GM12872 (cell line): ENCODE data around the gene ZMYND10.

Source experiments
- CTCF ChIP-seq: IDR thresholded peaks from 3 replicates; pipeline ENCODE4 v1.5.1; 2011; ENCODE audit warnings: low read depth, mild to moderate bottlenecking, low read length, moderate library complexity; ENCODE audit not compliant: insufficient read depth

The ZMYND10 gene

GRCh38 chr3:50370594-50370993 is 25.1 kb upstream of the ZMYND10 start:
- no peak for TF ChIP-seq CTCF

DNA sequence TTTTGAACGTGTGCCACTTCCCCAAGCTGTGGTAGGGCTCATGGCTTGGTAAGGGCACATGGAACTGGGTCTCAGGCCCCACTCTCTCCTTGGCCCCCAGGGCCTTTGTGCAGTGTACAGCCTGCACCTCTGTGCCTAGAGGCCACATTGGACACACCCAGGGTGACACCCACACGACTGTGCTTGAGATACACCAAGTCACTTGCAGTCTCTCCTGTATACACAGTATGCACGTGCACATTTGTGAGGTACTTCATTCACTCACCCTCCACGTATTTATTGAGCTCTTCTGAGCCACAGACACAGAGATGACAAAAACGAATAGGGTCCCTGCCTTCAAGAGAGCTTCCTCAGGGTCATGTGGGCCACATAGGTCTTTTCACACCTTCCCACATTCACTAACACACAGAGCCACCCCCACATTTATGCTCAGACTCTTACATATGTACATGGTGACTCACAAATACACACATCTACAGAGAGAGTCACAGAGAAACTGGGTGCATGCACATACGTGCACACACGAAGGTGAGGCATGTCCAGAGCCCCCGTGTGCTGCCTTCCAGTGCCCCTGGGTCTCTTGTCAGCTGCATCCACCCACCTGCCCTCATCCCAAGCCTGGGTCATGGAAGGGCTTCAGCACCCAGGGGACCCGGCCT is 23.6 kb upstream of the ZMYND10 start:
- TF ChIP-seq CTCF, result no peak

DNA sequence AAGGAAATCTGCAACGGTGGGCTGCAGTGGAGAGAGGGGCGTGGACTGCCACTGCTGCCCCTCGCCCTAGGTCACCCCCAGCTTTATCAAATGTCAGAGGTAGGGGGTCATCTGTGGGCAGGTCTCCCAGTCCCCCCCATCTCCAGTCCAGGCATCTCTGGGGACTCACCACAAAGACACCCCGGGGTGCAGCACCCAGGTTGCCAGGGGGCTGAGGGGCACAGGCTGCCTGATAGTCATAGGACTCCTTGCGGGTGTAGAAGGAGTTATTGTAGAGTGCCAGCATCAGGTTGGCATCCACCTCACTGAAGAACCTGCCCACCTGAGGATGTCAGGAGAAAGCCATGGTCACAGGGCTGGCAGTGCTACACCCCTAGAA is 20.3 kb upstream of the ZMYND10 start:
- TF ChIP-seq CTCF, result no peak

DNA sequence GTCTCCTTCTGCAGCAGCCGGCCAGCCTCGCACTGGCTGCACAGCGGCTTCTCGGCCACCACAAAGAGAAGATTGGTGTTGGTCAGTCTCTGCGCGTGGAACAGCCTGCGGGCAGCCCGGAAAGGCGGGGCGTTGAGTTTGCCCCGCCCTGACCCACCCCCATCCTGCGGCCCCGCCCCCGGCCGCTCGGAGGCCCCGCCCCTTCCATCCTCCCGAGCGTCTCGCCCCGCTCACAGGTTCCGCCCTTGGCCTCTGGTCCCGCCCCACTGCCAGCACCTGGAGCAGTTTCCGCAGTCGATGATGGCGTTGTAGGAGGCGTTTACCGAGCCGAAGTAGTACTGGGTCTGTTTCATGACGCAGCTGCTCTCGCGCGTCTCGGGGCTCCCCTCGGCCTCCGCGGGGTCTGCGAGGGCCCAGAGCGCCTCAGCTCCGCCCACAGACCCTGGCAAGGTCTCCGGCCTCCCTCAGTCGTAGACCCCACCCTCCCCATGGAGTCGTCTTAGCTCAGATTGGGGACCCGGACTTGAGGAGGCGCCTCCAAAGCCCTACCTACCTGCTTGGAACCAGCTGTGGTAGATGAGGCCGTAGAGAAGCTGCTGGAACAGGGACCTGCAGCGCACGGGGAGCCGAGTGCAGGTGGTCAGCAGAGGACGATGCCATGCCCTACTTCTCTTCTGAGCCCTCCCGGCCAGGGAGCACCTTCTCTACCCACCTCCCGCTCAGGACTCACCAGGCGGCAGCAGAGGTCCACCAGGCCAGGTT is 19.7 kb upstream of the ZMYND10 start:
- TF ChIP-seq CTCF, result no peak

- no peak for TF ChIP-seq CTCF
Observed at GRCh38 chr3:50364573-50365079, 19.1 kb upstream of the ZMYND10 start.

- no peak for TF ChIP-seq CTCF
Observed at GRCh38 chr3:50359760-50360110, 14.2 kb upstream of the ZMYND10 start.

DNA sequence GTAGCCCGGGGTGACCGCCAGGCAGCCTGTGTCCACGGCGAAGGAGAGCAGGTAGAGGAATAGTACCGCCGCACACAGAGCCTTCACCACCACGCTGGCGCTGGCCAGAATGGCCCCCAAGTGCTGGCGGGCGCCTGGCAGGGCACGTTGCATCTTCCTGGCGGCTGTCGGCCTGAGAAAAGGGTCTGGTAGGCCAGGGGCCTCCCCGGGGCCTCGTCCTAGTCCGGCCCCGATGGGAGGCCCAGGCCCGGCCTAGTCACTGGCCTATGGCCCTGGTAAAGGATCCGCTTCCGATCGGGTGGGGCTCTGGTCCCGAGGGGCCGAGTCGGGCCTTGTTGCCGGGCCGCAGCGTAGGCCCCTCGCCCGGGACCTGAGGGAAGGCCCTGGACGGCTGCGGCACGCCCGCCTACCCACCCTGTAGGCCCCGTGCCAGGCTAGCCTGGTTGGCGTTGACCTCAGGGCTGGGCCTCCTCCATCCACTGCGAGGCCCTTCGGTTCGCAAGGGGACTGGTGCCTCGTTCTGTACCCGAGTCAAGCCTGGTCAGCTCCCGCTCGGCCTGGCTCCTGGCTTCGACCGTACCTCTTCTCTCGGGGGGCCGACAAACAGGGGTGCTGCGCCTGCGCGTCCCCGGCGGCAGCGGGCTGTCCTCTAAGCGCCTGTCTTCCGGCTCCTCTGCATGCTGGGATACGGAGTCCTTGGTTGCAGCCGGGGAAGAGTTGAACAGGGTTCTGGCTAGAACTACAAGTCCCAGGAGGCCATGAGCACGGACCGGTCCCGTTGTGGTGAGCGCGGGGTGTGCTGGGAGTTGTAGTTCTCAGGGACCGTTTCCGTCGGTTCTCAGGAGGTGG is 13.6 kb upstream of the ZMYND10 start, which contains the start of gene TMEM115:
TMEM115 (minus strand) TSS at position 611 of the 849 bp plus-strand sequence; CDS start at position 153, 458 bp downstream.
- TF ChIP-seq CTCF, result no peak
